GM21619 (cell line): ENCODE data around the gene THEMIS.

Experiments
- ATAC-seq: cut with Tn5 transposase; IDR thresholded peaks from one replicate; pipeline ENCODE4 v1.9.1; 2021; ENCODE audit not compliant: unreplicated experiment

Gene THEMIS

GRCh38 chr6:127865108-127865507 is 35.8 kb downstream of the THEMIS start:
- ATAC-seq, result no peak

DNA sequence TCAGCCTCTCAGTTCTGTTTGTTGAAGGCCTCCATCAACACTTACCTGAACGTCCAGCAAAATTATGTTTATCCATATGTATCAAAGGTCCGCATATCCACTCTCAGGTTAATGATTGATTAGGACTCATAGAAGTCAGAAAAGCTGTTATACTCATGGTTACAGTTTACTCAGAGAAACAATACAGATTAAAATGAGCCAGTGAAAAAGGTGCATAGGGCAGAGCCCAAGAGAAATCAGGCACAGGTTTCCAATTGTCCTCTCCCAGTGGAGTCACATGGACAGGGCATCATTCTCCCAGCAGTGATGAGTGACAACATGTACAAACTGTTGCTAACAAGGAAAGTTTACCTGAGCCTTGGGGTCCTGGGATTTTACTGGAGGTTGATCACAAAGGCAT is 36.2 kb downstream of the THEMIS start:
- no peak for ATAC-seq

GRCh38 chr6:127860723-127861122 is 40.1 kb downstream of the THEMIS start:
- ATAC-seq, result no peak

DNA sequence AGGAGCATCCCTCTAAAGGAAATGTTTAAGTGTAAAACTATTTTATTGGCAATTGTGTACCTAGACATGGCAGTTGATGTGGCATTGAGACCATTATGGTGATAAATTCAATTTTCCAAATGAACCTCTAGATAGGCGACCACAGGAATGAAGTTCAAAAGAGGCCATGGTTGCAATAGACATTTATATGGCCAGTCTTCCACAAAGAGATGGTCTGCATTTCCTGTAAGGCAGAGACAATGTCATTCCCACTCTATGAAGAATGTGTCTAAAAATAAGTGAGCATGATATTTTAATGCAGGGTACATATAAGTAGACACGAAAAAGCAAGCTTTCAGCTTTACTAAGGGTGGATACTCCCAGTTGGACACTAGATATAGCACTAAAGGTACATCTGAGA is 40.9 kb downstream of the THEMIS start:
- ATAC-seq, result no peak

DNA sequence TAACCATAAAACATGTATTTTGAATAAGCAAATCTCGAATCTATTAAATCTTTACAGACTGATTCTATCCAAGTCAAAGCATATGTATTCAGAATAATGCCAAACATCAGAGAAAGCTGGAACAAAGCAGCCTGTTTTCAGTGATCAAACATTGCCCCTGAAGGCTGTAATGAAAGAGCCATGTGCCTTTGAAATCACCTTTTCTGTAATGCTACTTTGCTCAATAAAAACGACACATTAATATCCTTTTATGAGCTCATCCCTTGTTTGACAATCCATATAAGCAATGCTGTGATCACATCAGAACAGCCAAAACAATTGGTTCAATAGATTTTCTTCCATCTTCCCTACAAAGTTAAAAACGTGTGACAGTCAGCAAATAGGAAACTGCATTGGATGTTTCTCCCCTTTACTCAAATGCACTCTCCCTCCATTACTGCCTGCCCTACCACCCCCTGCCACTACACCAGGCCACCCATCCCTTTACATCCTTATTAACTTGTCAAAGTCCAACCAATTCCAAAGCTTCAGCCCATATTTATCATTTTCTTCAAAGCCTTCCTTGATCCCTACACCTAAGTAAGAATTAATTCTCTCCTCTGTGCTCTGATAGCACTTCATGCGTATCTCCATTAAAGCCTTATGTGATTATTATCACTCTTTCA is 42.0 kb downstream of the THEMIS start:
- ATAC-seq, result no peak

- ATAC-seq, result no peak
Measured at GRCh38 chr6:127857051-127857637, 43.7 kb downstream of the THEMIS start.

GRCh38 chr6:127855542-127856159 is 45.2 kb downstream of the THEMIS start:
- no peak for ATAC-seq

DNA sequence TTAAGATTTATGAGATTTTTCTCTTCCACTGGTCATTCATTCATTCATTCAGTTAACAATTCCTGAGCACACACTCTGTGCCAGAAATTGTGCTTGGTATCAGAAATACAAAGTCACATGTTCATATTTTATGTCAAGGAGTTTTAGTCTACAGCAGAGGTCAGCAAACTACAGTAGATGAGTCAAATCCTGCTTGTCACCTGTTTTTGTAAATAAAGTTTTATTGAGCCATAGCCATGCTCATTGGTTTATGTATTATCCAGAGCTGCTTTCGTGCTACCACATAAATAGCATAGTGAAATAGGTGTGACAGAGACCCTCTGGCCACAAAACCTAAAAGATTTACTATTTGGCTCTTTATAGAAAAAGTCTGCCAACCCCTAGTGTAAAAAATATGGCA is 46.8 kb downstream of the THEMIS start:
- no peak for ATAC-seq

DNA sequence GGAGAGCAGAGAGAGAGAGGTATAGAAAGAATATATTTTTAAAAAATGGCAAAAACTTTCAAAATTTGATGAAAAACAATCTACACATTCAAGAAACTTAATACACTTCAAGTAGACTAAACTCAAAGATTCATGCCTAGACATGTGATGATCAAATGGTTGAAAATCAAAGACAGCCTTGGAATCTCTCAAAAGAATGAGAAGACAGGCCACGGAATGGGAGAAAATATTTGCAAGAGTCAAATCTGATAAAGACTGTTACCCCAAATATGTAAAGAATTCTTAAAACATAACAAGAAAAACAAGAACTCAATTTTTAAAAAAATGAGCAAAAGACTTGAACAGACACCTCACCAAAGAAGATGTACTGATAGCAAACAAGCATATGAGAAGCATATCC is 49.7 kb downstream of the THEMIS start:
- ATAC-seq, result no peak

- ATAC-seq, result no peak
Measured at GRCh38 chr6:127845242-127845641, 55.6 kb downstream of the THEMIS start.

DNA sequence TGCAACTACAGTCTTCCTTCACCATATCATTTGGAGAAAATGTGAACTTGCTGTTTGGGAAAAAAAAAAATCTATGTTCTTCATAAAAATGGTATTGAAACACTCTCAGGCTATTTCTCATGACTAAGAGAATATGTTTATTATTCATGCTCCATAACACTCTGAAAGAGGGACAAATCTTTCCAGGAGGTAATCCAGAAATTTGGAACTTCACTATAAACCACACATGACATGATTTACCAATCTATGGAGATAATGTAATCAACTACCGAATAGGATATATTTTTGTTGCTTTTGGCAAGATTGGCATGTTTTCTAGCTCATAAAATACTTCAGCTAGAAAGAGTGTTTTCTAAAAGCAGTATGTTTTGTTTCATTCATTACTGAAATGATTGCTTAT is 56.3 kb downstream of the THEMIS start:
- no peak for ATAC-seq

- ATAC-seq, result no peak
Measured at GRCh38 chr6:127843582-127843981, 57.3 kb downstream of the THEMIS start.

- no peak for ATAC-seq
Measured at GRCh38 chr6:127842562-127842961, 58.3 kb downstream of the THEMIS start.

DNA sequence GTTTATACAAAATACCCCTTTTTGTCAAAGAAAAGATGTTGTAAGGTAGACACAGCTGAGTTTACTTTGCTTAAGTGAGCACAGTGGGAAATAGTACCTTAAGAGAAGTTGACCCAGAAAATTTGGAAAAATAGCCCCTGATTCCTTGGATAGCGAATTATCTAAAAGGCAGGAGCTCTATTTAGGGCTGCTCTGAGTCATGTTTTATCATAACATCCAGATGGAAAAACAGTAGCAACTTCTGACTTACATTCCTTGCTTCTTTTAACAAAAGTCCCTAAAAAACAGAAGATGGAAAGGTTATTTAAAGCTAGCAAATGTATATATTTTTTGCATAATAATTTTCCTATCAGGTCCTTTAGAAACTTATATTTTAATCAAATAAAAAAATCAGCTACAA is 59.0 kb downstream of the THEMIS start:
- ATAC-seq, result no peak

- no peak for ATAC-seq
Measured at GRCh38 chr6:127834136-127834535, 66.7 kb downstream of the THEMIS start.

GRCh38 chr6:127833336-127833735 is 67.5 kb downstream of the THEMIS start:
- no peak for ATAC-seq

GRCh38 chr6:127832381-127832780 is 68.5 kb downstream of the THEMIS start:
- no peak for ATAC-seq

DNA sequence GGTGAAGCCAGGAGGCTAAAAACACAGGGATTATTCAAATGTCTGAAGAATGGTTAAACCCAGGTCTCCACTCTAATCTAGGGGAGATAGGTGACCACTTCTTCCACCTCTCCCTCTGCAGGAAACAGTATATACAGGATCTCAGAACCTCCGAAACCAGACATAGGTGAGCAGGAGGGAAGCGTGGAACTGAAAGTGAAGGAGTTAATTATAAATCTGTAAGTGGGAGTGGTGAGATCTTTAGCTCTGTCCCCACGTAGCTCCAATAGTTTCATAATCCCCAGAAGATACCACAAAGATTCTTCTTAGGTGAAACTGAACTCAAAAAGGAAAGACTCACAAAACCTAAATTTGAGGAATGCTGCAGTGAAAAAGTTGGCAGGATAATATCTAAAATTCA is 76.8 kb downstream of the THEMIS start:
- ATAC-seq, result no peak

DNA sequence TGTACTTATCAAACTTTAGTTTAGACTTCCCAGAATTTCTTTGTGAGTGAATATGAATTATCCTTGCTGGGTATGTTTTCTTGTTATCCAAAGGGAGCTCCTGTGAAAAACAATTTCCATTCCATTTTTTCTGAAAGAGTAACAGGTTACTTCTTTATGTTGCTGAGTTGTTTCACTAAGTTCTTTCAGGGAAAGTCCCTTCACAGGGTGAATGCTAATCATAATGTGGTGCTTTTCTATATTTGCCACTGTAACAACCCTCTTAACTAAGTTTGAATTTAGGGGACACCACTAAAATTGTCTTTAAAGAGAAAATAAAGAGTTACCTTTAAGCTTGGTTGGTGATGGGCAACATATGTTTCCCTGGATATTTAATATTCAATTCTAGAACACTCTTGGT is 79.4 kb downstream of the THEMIS start:
- no peak for ATAC-seq

DNA sequence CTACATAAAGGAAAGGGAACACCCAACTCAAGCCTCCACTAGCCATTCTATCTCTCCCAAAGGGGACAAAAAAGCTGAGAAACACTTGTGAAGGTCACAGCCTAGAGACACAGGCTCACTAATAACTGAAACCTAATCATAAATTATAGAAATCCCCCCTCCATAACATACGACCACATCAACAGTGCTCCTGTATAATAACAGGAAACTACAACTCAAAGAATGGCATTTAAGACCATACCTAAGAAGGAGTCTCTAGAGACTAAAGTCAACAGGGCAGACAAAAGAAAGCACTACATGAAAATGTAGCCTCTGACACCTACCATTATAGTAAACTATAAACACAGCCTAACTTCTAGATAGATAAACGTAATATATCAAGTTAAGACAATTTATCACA is 82.7 kb downstream of the THEMIS start:
- no peak for ATAC-seq

- ATAC-seq, result no peak
Measured at GRCh38 chr6:127816643-127817042, 84.2 kb downstream of the THEMIS start.

- ATAC-seq, result no peak
Measured at GRCh38 chr6:127813699-127814027, 87.2 kb downstream of the THEMIS start.
